Tibial artery (tissue), 4 donors: ENCODE measurements around the gene IQCM.
"Not testable (repeated sequence)": the region's sequence is repeated elsewhere in the genome, so short reads cannot be mapped to it uniquely, and the experiment has no call there.

Experiments used
- DNase-seq, 2 donors: peaks; one replicate each; pipeline ENCODE4 v3.0.0-alpha.2; 2019
- H3K27ac ChIP-seq, 2 donors: fragments of 200-600 bp; sonication (generic) in 1 of 2; 1 replicate in 1 of 2; 2 replicates in 1 of 2; pipeline ENCODE4 v1.5.1; 2018 to 2019; ENCODE audit warnings: mild to moderate bottlenecking in 1 of 2
- H3K27me3 ChIP-seq, 2 donors: fragments of 200-600 bp; sonication (generic) in 1 of 2; one replicate each; pipeline versions ENCODE4 v1.5.1 to v1.6.0; 2016 to 2019
- H3K36me3 ChIP-seq, 3 donors: fragments of 200-600 bp; sonication (generic) in 2 of 3; one replicate each; pipeline ENCODE4 v1.5.1; 2016 to 2019; ENCODE audit warnings: mild to moderate bottlenecking in 2 of 3
- H3K4me1 ChIP-seq, 4 donors: fragments of 200-600 bp; sonication (generic) in 2 of 4; 1 replicate in 3 of 4; 2 replicates in 1 of 4; pipeline ENCODE4 v1.5.1; 2016 to 2019
- H3K4me3 ChIP-seq, 2 donors: fragments of 200-600 bp; sonication (generic) in 1 of 2; 1 replicate in 1 of 2; 2 replicates in 1 of 2; pipeline ENCODE4 v1.5.1; 2018 to 2019; ENCODE audit warnings: mild to moderate bottlenecking in 2 of 2
- H3K9me3 ChIP-seq, 3 donors: fragments of 200-600 bp; sonication (generic) in 1 of 3; one replicate each; pipeline ENCODE4 v1.5.1; 2016 to 2019
- CTCF ChIP-seq, 2 experiments: fragments of 200-600 bp in 1 of 2; fragments of 450-650 bp in 1 of 2; IDR thresholded peaks; one replicate each; pipeline ENCODE4 v1.5.1; 2017 to 2019; ENCODE audit warnings: antibody characterized with exemption in 2 of 2, mild to moderate bottlenecking in 1 of 2, moderate library complexity in 1 of 2
- intact Hi-C: fragments of 100-400 bp; cut with DNase I; formaldehyde crosslinking; loops from one replicate; pipeline ENCODE4 v1.15.0; 2023; ENCODE audit warnings: low total_unique reads

The IQCM gene

DNA sequence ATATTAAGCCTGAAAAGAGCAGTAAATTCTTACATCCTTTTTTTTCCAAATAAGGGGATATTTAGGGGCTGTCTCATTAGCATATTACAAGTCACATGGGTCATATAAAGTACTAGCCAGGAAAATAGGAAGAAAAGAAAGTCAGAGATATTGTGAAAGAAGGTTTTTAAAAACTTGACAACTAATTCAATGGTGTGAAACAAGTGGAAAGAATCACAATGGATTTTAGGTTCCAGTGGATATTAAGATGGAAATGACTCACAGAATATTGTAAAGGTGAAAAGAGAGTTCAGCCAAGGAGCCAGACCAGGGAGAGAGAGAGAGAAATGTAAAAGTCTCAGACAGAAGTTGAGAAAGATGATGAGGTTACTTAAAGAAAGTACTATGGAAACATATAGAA lies 297.2 kb downstream of the IQCM start:
- no peaks in the 10 kb centered on the region for H3K27me3 ChIP-seq
- no peak overlapping the region for H3K27ac ChIP-seq
- no peak for TF ChIP-seq CTCF (IDR thresholded peaks at IDR 0.05)
- no peaks in the 10 kb centered on the region for H3K36me3 ChIP-seq
- intact Hi-C loops: no loop called here
- no peaks in the 10 kb centered on the region for H3K4me1 ChIP-seq
- no peak overlapping the region for H3K4me3 ChIP-seq
- H3K9me3 ChIP-seq: no peaks in the 10 kb centered on the region
- DNase-seq: no peak

- intact Hi-C loops: no loop called here
- no peak for TF ChIP-seq CTCF (IDR thresholded peaks at IDR 0.05)
- no peak overlapping the region for H3K27ac ChIP-seq
- H3K4me1 ChIP-seq: no peaks in the 10 kb centered on the region
- no peaks in the 10 kb centered on the region for H3K36me3 ChIP-seq
- no peaks in the 10 kb centered on the region for H3K27me3 ChIP-seq
- no peak overlapping the region for H3K4me3 ChIP-seq
- DNase-seq: no peak
- H3K9me3 ChIP-seq: no peaks in the 10 kb centered on the region
Measured at GRCh38 chr4:149513081-149513480, 302.6 kb downstream of the IQCM start.

- no peaks in the 10 kb centered on the region for H3K4me1 ChIP-seq
- H3K36me3 ChIP-seq: no peaks in the 10 kb centered on the region
- intact Hi-C loops: no loop called here
- no peaks in the 10 kb centered on the region for H3K27me3 ChIP-seq
- H3K9me3 ChIP-seq: no peaks in the 10 kb centered on the region
- no peak for DNase-seq
- H3K4me3 ChIP-seq: no peak overlapping the region
- no peak overlapping the region for H3K27ac ChIP-seq
- no peak for TF ChIP-seq CTCF (IDR thresholded peaks at IDR 0.05)
Measured at GRCh38 chr4:149512501-149512900, 303.1 kb downstream of the IQCM start.

GRCh38 chr4:149511558-149512298 lies 303.9 kb downstream of the IQCM start:
- Histone ChIP-seq H3K27me3 (no peaks in the 10 kb centered on the region), H3K4me1 (no peaks in the 10 kb centered on the region), H3K36me3 (no peaks in the 10 kb centered on the region), H3K27ac (no peak overlapping the region), H3K4me3 (no peak overlapping the region), H3K9me3 (no peaks in the 10 kb centered on the region)
- no peak for TF ChIP-seq CTCF (IDR thresholded peaks at IDR 0.05)
- intact Hi-C loops: no loop called here
- DNase-seq: no peak

DNA sequence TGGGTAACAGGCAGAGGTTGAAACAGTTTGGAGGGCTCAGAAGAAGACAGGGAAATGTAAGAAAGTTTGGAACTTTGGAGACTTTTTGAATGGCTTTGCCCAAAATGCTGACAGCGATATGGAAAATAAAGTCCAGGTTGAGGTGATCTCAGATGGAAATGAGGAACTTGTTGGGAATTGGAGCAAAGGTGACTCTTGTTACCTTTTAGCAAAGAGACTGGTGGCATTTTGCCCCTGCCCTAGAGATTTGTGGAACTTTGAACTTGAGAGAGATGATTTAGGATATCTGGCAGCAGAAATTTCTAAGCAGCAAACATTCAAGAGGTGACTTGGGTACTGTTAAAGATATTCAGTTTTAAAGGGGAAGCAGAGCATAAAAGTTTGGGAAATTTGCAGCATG lies 308.3 kb downstream of the IQCM start:
- H3K27ac ChIP-seq, H3K9me3 ChIP-seq, H3K4me3 ChIP-seq, H3K27me3 ChIP-seq, DNase-seq, intact Hi-C loops, H3K36me3 ChIP-seq, H3K4me1 ChIP-seq: not testable (repeated sequence)

DNA sequence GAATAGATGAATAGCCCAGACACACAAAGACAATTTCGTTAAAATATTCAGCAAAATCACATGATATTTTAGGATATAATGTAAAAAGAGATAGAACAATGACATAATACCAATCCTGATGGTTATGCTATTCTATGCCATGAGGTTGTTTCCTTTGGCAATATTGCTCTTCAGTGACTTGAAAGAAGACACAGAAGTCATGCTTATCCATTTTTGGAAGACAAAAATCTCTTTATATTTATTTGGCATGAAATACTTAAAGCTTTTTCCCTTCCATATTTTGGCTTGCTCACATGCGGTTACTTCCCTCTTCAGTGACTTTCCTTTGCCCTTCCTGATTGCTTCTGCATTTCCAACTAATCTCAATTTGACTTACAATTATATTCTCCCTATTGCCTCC lies 314.8 kb downstream of the IQCM start:
- Histone ChIP-seq H3K9me3 (no peaks in the 10 kb centered on the region), H3K36me3 (no peaks in the 10 kb centered on the region), H3K4me3 (no peak overlapping the region), H3K27ac (no peak overlapping the region), H3K27me3 (no peaks in the 10 kb centered on the region), H3K4me1 (no peaks in the 10 kb centered on the region)
- intact Hi-C loops: no loop called here
- no peak for DNase-seq
- no peak for TF ChIP-seq CTCF (IDR thresholded peaks at IDR 0.05)
